ENCODE results near the gene ASXL2. TPM values are rescaled to one million over a fixed set of nuclear protein-coding genes. Genes with fewer than 3 reads are reported as not detected.
"Not testable (repeated sequence)": the region's sequence is repeated elsewhere in the genome, so short reads cannot be mapped to it uniquely, and the experiment has no call there.

The ASXL2 gene
- total RNA-seq, 2 donors from 2014 or later = 6.6 to 8.3 TPM

GRCh38 chr2:25912851-25913695 lies 34.8 kb upstream of the ASXL2 start:
- no peak for DNase-seq

GRCh38 chr2:25909574-25909973 lies 31.3 kb upstream of the ASXL2 start:
- H3K4me3 ChIP-seq; H3K4me1 ChIP-seq; H3K27ac ChIP-seq; ATAC-seq; intact Hi-C loops (cut with DNase I); H3K36me3 ChIP-seq (replicated peaks in 1 of 2; ENCODE audit: insufficient read depth in 1 of 2, low read depth in 2 of 2); H3K9me3 ChIP-seq; DNase-seq; H3K27me3 ChIP-seq: not testable (repeated sequence)
- 70% methylated on average over 2 to 5 of the region's 5 CpGs for WGBS, 2 donors

More at GRCh38 chr2:25912851-25913695, 34.8 kb upstream of the ASXL2 start:
- no peak overlapping the region for H3K27ac ChIP-seq
- H3K27me3 ChIP-seq = no peaks in the 10 kb centered on the region
- WGBS, 2 donors = 29 to 30% methylated on average over 10 of the region's 10 CpGs
- no peaks in the 10 kb centered on the region for H3K4me1 ChIP-seq
- no peak for ATAC-seq
- TF ChIP-seq POLR2A (IDR thresholded peaks at IDR 0.05) (no peak), CTCF (IDR thresholded peaks at IDR 0.05) (no peak)
- no peaks in the 10 kb centered on the region for H3K36me3 ChIP-seq (replicated peaks in 1 of 2; ENCODE audit: insufficient read depth in 1 of 2, low read depth in 2 of 2)
- H3K9me3 ChIP-seq = no peaks in the 10 kb centered on the region
- intact Hi-C loops (cut with DNase I) = no loop called here
- no peak overlapping the region for H3K4me3 ChIP-seq

GRCh38 chr2:25905126-25905525 lies 26.8 kb upstream of the ASXL2 start:
- H3K36me3 ChIP-seq (replicated peaks in 1 of 2; ENCODE audit: insufficient read depth in 1 of 2, low read depth in 2 of 2) = no peaks in the 10 kb centered on the region
- TF ChIP-seq CTCF (IDR thresholded peaks at IDR 0.05) (no peak), POLR2A (IDR thresholded peaks at IDR 0.05) (no peak)
- intact Hi-C loops (cut with DNase I) = no loop called here
- H3K9me3 ChIP-seq = no peaks in the 10 kb centered on the region
- no peak overlapping the region for H3K4me3 ChIP-seq
- no peaks in the 10 kb centered on the region for H3K4me1 ChIP-seq
- WGBS, 2 donors = 88 to 95% methylated on average over 2 of the region's 2 CpGs
- no peak for DNase-seq
- no peaks in the 10 kb centered on the region for H3K27me3 ChIP-seq
- no peak overlapping the region for H3K27ac ChIP-seq
- ATAC-seq = no peak

- no peak for TF ChIP-seq CTCF (IDR thresholded peaks at IDR 0.05)
- no peak for TF ChIP-seq POLR2A (IDR thresholded peaks at IDR 0.05)
Observed at GRCh38 chr2:25903216-25903776, 25.0 kb upstream of the ASXL2 start.

GRCh38 chr2:25899404-25899970 lies 21.2 kb upstream of the ASXL2 start:
- Histone ChIP-seq H3K4me3 (no peak overlapping the region), H3K9me3 (no peaks in the 10 kb centered on the region), H3K27me3 (no peaks in the 10 kb centered on the region), H3K27ac (no peak overlapping the region), H3K36me3 (replicated peaks in 1 of 2; ENCODE audit: insufficient read depth in 1 of 2, low read depth in 2 of 2) (no peaks in the 10 kb centered on the region), H3K4me1 (no peaks in the 10 kb centered on the region)
- ATAC-seq = no peak
- DNase-seq = no peak
- TF ChIP-seq CTCF (IDR thresholded peaks at IDR 0.05) = no peak
- no peak for TF ChIP-seq POLR2A (IDR thresholded peaks at IDR 0.05)
- 83 to 84% methylated on average over 6 to 11 of the region's 11 CpGs for WGBS, 2 donors
- intact Hi-C loops (cut with DNase I) = no loop called here

More at GRCh38 chr2:25903216-25903776, 25.0 kb upstream of the ASXL2 start:
- ATAC-seq (no peak), DNase-seq (no peak)
- no peak overlapping the region for H3K4me3 ChIP-seq
- no peaks in the 10 kb centered on the region for H3K27me3 ChIP-seq
- 58 to 65% methylated on average over 5 of the region's 5 CpGs for WGBS, 2 donors
- H3K27ac ChIP-seq = no peak overlapping the region
- no peaks in the 10 kb centered on the region for H3K9me3 ChIP-seq
- intact Hi-C loops (cut with DNase I) = no loop called here
- H3K36me3 ChIP-seq (replicated peaks in 1 of 2; ENCODE audit: insufficient read depth in 1 of 2, low read depth in 2 of 2) = no peaks in the 10 kb centered on the region
- no peaks in the 10 kb centered on the region for H3K4me1 ChIP-seq

Measured in body of pancreas (tissue), 4 donors.